Measurements from ENCODE around the gene GFPT2. TPM values are rescaled to one million over a fixed set of nuclear protein-coding genes. Genes with fewer than 3 reads are reported as not detected.
A peak's percentile ranks its signal among the peaks of the same experiment; 100 is the strongest.

GFPT2 gene
- polyA plus RNA-seq, 2 of the 4 experiments (the other 2 are of a cell fraction) = 24.4 to 38.0 TPM

DNA sequence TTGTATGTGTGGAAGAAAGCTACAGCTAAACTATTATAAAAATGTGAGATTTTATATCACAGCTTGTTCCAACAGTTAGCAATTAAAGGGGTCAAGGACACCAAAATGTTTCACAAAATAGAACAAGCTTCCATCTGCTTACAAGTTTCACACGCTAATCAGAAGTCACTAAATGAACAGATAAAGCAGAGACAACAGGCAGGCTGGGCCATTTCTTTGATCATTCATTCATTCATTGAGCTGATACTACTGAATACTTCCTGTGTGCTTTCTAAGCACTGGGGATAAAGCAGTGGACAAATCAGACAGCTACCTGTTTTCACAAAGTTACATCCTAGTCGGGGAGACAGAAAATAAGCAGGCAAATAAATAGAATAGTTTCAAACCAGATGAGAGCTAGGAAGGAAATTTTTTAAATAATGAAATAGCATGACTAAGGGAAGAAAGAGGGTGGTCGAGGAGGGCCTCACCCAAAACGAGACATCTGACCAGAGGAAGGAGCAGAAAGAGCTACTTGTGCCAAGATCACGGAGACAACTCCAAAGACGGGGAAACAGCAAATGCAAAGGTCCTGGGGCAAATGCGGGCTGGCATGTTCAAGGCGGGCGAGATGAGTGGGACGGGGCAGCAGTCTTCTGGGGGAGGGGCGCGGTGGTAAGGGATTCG, 62.4 kb downstream of the GFPT2 start (continued):
- TF ChIP-seq FOXS1 (CRISPR knock-in tag; IDR thresholded peaks at IDR 0.05) (no peak), CEBPB (IDR thresholded peaks at IDR 0.05) (no peak), SMC3 (IDR thresholded peaks at IDR 0.05) (no peak), RAD21 (conservative IDR thresholded peaks at IDR 0.05 in 1 of 2, IDR thresholded peaks at IDR 0.05 in 1 of 2) (no peak), CBX2 (IDR thresholded peaks at IDR 0.05; ENCODE audit: borderline replicate concordance, low read depth) (no peak), HOXB5 (CRISPR knock-in tag; IDR thresholded peaks at IDR 0.05) (no peak), RCOR1 (IDR thresholded peaks at IDR 0.05; ENCODE audit: low read depth, low read length) (no peak)
- TF ChIP-seq, protein P1, sequence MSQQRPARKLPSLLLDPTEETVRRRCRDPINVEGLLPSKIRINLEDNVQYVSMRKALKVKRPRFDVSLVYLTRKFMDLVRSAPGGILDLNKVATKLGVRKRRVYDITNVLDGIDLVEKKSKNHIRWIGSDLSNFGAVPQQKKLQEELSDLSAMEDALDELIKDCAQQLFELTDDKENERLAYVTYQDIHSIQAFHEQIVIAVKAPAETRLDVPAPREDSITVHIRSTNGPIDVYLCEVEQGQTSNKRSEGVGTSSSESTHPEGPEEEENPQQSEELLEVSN (IDR thresholded peaks at IDR 0.05; ENCODE audit: borderline replicate concordance, low read depth) = no peak
- TF ChIP-seq, protein P2, sequence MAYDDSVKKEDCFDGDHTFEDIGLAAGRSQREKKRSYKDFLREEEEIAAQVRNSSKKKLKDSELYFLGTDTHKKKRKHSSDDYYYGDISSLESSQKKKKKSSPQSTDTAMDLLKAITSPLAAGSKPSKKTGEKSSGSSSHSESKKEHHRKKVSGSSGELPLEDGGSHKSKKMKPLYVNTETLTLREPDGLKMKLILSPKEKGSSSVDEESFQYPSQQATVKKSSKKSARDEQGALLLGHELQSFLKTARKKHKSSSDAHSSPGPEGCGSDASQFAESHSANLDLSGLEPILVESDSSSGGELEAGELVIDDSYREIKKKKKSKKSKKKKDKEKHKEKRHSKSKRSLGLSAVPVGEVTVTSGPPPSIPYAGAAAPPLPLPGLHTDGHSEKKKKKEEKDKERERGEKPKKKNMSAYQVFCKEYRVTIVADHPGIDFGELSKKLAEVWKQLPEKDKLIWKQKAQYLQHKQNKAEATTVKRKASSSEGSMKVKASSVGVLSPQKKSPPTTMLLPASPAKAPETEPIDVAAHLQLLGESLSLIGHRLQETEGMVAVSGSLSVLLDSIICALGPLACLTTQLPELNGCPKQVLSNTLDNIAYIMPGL (CRISPR knock-in tag; IDR thresholded peaks at IDR 0.05; ENCODE audit: borderline replicate concordance) = no peak
- TF ChIP-seq, protein P3, sequence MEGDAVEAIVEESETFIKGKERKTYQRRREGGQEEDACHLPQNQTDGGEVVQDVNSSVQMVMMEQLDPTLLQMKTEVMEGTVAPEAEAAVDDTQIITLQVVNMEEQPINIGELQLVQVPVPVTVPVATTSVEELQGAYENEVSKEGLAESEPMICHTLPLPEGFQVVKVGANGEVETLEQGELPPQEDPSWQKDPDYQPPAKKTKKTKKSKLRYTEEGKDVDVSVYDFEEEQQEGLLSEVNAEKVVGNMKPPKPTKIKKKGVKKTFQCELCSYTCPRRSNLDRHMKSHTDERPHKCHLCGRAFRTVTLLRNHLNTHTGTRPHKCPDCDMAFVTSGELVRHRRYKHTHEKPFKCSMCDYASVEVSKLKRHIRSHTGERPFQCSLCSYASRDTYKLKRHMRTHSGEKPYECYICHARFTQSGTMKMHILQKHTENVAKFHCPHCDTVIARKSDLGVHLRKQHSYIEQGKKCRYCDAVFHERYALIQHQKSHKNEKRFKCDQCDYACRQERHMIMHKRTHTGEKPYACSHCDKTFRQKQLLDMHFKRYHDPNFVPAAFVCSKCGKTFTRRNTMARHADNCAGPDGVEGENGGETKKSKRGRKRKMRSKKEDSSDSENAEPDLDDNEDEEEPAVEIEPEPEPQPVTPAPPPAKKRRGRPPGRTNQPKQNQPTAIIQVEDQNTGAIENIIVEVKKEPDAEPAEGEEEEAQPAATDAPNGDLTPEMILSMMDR (IDR thresholded peaks at IDR 0.05) = no peak

DNA sequence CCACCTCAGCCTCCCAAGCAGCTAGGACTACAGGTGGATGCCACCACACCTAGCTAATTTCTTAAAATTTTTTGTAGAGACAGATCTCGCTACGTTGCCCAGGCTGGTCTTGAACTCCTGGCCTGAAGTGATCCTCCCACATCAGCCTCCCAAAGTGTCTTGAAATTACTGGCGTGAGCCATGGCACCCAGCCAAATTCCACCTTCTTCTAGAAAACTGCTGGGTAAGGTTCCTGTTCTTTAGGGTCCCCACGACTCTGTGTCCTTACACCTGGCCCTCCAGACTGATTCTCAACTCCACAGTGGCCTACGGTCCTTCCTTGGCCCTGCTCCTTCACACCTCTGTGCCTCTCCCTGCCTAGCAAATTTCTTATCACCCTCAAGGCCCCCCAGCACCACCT, 63.2 kb downstream of the GFPT2 start:
- ATAC-seq (no peak), DNase-seq (ENCODE audit: low read depth in 1 of 2, low spot score in 1 of 2) (no peak), FAIRE-seq (no peak)
- ChIA-PET CTCF (interaction anchor here (0.9 to 10.6 kb wide), 7 partner anchors 10 to 316 kb away, joined by 3 to 344 read pairs (median 6); partner anchors contain the start of gene RASGEF1C), POLR2A (no interaction called here)
- WGBS (ENCODE audit: missing lambda C conversion rate) = 91% methylated on average over 5 of the region's 5 CpGs
- H3K4me1 ChIP-seq = peaks cover 18% of the 10 kb centered on the region
- no peak for TF ChIP-seq ZSCAN20 (CRISPR knock-in tag; IDR thresholded peaks at IDR 0.05)
- TF ChIP-seq POLR2A (IDR thresholded peaks at IDR 0.05; ENCODE audit: low read length) = no peak
- TF ChIP-seq TFCP2L1 (CRISPR knock-in tag; IDR thresholded peaks at IDR 0.05) = no peak
- TF ChIP-seq, protein P2 (CRISPR knock-in tag; IDR thresholded peaks at IDR 0.05; ENCODE audit: borderline replicate concordance) = no peak
- TF ChIP-seq, protein P3 (IDR thresholded peaks at IDR 0.05) = no peak
- no peak for TF ChIP-seq JUNB (IDR thresholded peaks at IDR 0.05)
- TF ChIP-seq CBX8 (IDR thresholded peaks at IDR 0.05) = no peak
- TF ChIP-seq EP300 (IDR thresholded peaks at IDR 0.05) = no peak
- no peak for TF ChIP-seq HDAC2 (IDR thresholded peaks at IDR 0.05)
- TF ChIP-seq ZNF302 (CRISPR knock-in tag; IDR thresholded peaks at IDR 0.05) = no peak
- no peak overlapping the region for H3K4me3 ChIP-seq
- no peaks in the 10 kb centered on the region for H3K9me3 ChIP-seq
- peak overlapping the region; percentile 82 for H3K4me2 ChIP-seq
- H3K27ac ChIP-seq = no peak overlapping the region
